ENCODE data around the gene PCDHB6.

DNA sequence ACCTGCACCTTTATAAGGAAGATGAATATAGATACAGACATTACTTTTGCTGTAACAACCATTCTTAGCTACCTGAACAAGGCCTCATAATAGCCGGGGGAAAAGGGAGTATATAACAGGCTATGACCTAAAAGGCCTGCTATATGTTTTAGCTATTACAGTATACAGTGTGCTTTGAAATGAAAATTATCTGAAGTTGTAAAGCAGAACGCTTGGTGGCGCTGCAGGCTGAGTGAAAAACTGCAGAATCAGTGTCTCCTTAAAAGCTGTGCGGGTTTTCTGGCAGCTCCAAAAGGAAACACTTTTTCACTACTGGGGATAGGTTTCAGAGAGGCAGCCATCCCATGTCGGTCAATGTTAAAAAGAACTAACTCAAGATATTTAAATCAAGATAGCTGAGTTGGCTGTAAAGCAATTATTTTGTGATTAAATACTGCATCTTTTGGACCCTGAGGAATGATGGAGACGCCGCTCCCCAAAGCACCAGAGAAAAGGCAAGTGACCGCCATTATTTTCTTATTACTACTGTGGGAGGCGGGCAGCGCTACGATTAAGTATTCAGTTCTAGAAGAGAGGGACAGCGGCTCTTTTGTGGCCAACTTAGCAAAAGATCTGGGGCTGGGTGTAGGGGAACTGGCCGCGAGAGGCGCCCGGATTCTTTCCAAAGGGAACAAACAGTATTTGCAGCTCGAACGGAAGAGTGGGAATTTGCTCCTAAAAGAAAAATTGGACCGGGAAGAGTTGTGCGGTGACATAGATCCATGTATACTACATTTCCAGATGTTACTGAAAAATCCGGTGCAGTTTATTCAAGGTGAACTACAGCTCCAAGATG, 5.9 kb downstream of the PCDHB6 start:
- no peak for TF ChIP-seq ZNF274 (IDR thresholded peaks at IDR 0.05; ENCODE audit: low read depth, low read length)
- TF ChIP-seq YY1 (IDR thresholded peaks at IDR 0.05; ENCODE audit: insufficient read depth, insufficient read length) = no peak
- no peak for TF ChIP-seq SUZ12 (IDR thresholded peaks at IDR 0.05; ENCODE audit: extremely low read depth, insufficient read depth, insufficient read length)
